NCI-H446 (cell line): ENCODE measurements around the gene MAGI1.

ENCODE experiments used
- DNase-seq, 2 experiments: peaks; one replicate each; lab custom pipeline; 2025; lab: John Stamatoyannopoulos, UW

Gene MAGI1

GRCh38 chr3:65412588-65412987 is 626.1 kb downstream of the MAGI1 start:
- DNase-seq: peak in 1 of 2 experiments; percentile 4

GRCh38 chr3:65411367-65411766 is 627.4 kb downstream of the MAGI1 start:
- DNase-seq: no peak

- no peak for DNase-seq
Measured at GRCh38 chr3:65409176-65409569, 629.5 kb downstream of the MAGI1 start.

- DNase-seq: no peak
Measured at GRCh38 chr3:65408531-65409175, 630.1 kb downstream of the MAGI1 start.

GRCh38 chr3:65406470-65406869 is 632.2 kb downstream of the MAGI1 start:
- DNase-seq: no peak

- peak; percentile 3 to 42 for DNase-seq
Measured at GRCh38 chr3:65402597-65402996, 636.1 kb downstream of the MAGI1 start.

GRCh38 chr3:65401359-65402305 is 637.1 kb downstream of the MAGI1 start:
- no peak for DNase-seq

- no peak for DNase-seq
Measured at GRCh38 chr3:65400899-65401298, 637.8 kb downstream of the MAGI1 start.

- DNase-seq: no peak
Measured at GRCh38 chr3:65398953-65399352, 639.8 kb downstream of the MAGI1 start.

GRCh38 chr3:65396078-65396477 is 642.6 kb downstream of the MAGI1 start:
- DNase-seq: no peak

- no peak for DNase-seq
Measured at GRCh38 chr3:65391068-65391467, 647.6 kb downstream of the MAGI1 start.

- no peak for DNase-seq
Measured at GRCh38 chr3:65385805-65386204, 652.9 kb downstream of the MAGI1 start.

- DNase-seq: no peak
Measured at GRCh38 chr3:65381496-65382010, 657.2 kb downstream of the MAGI1 start.

GRCh38 chr3:65379223-65379622 is 659.5 kb downstream of the MAGI1 start:
- DNase-seq: no peak

GRCh38 chr3:65377637-65378036 is 661.1 kb downstream of the MAGI1 start:
- no peak for DNase-seq

- no peak for DNase-seq
Measured at GRCh38 chr3:65376426-65376825, 662.3 kb downstream of the MAGI1 start.

GRCh38 chr3:65371053-65371452 is 667.7 kb downstream of the MAGI1 start:
- no peak for DNase-seq

GRCh38 chr3:65368866-65369265 is 669.9 kb downstream of the MAGI1 start:
- no peak for DNase-seq

GRCh38 chr3:65362688-65363087 is 676.0 kb downstream of the MAGI1 start:
- no peak for DNase-seq

- no peak for DNase-seq
Measured at GRCh38 chr3:65361448-65361847, 677.3 kb downstream of the MAGI1 start.

- DNase-seq: no peak
Measured at GRCh38 chr3:65356331-65357248, 682.1 kb downstream of the MAGI1 start.

GRCh38 chr3:65354880-65355279 is 683.8 kb downstream of the MAGI1 start:
- DNase-seq: no peak
